Parathyroid adenoma (tissue), 2 donors: ENCODE measurements around the gene TOM1.

Experiments used
- H2AFZ ChIP-seq: fragments of 300-600 bp; sonication (generic); one replicate; pipeline ENCODE4 v1.7.0; 2017; ENCODE audit warnings: antibody characterized with exemption, mild to moderate bottlenecking
- H3K27ac ChIP-seq: fragments of 300-600 bp; sonication (generic); one replicate; pipeline ENCODE4 v1.7.0; 2017
- H3K27me3 ChIP-seq: fragments of 300-600 bp; sonication (generic); one replicate; pipeline ENCODE4 v1.7.0; 2017; ENCODE audit warnings: low read length; ENCODE audit not compliant: control insufficient read depth, insufficient read depth
- H3K36me3 ChIP-seq: fragments of 300-600 bp; sonication (generic); one replicate; pipeline ENCODE4 v1.7.0; 2017; ENCODE audit warnings: low read length; ENCODE audit not compliant: control insufficient read depth, insufficient read depth
- H3K4me1 ChIP-seq: fragments of 300-600 bp; sonication (generic); one replicate; pipeline ENCODE4 v1.7.0; 2017; ENCODE audit warnings: control low read depth
- H3K4me2 ChIP-seq: fragments of 300-600 bp; sonication (generic); one replicate; pipeline ENCODE4 v1.7.0; 2017; ENCODE audit warnings: low read length
- H3K4me3 ChIP-seq: fragments of 300-600 bp; sonication (generic); one replicate; pipeline ENCODE4 v1.7.0; 2017; ENCODE audit warnings: low read depth, low read length
- H3K79me2 ChIP-seq: fragments of 300-600 bp; sonication (generic); one replicate; pipeline ENCODE4 v1.7.0; 2017; ENCODE audit warnings: control low read depth
- H3K9ac ChIP-seq: fragments of 300-600 bp; sonication (generic); one replicate; pipeline ENCODE4 v1.7.0; 2017; ENCODE audit warnings: mild to moderate bottlenecking
- H3K9me3 ChIP-seq: fragments of 300-600 bp; sonication (generic); one replicate; pipeline ENCODE4 v1.7.0; 2017; ENCODE audit warnings: low read length; ENCODE audit not compliant: control insufficient read depth
- TF ChIP-seq, protein P1 (sequence below): fragments of 300-600 bp; sonication (generic); IDR thresholded peaks from one replicate; pipeline ENCODE4 v1.7.0; 2017; ENCODE audit warnings: antibody characterized with exemption, mild to moderate bottlenecking
- donor health status: primary hyperparathyroidism.

The TOM1 gene

DNA sequence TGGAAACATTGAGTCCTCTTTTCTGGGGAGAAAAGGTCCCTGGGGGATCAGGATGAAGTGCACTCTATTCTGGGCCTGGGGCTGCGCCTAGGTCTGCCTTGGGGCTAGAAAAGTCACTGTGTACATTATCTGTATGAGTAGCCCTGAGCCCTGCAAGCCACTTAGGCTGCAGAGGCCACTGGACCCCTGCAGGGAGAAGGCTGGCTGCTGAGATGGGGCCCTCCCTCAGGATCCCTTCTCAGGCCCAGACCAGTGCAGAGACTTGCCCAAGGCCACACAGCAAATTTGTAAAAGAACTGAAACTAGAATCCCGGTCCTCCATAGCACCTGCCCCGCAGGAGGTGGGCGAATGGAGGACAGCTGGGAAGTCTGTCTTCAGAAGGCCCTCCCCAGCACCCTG lies 54.4 kb downstream of the TOM1 start:
- Histone ChIP-seq H3K4me2 (no peak overlapping the region), H3K9me3 (no peaks in the 10 kb centered on the region), H3K4me1 (peaks cover 11% of the 10 kb centered on the region), H2AFZ (no peak overlapping the region), H3K36me3 (no peaks in the 10 kb centered on the region), H3K27ac (no peak overlapping the region), H3K27me3 (no peaks in the 10 kb centered on the region), H3K4me3 (no peak overlapping the region), H3K9ac (no peak overlapping the region), H3K79me2 (no peaks in the 10 kb centered on the region)
- TF ChIP-seq, protein P1, sequence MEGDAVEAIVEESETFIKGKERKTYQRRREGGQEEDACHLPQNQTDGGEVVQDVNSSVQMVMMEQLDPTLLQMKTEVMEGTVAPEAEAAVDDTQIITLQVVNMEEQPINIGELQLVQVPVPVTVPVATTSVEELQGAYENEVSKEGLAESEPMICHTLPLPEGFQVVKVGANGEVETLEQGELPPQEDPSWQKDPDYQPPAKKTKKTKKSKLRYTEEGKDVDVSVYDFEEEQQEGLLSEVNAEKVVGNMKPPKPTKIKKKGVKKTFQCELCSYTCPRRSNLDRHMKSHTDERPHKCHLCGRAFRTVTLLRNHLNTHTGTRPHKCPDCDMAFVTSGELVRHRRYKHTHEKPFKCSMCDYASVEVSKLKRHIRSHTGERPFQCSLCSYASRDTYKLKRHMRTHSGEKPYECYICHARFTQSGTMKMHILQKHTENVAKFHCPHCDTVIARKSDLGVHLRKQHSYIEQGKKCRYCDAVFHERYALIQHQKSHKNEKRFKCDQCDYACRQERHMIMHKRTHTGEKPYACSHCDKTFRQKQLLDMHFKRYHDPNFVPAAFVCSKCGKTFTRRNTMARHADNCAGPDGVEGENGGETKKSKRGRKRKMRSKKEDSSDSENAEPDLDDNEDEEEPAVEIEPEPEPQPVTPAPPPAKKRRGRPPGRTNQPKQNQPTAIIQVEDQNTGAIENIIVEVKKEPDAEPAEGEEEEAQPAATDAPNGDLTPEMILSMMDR = no peak

DNA sequence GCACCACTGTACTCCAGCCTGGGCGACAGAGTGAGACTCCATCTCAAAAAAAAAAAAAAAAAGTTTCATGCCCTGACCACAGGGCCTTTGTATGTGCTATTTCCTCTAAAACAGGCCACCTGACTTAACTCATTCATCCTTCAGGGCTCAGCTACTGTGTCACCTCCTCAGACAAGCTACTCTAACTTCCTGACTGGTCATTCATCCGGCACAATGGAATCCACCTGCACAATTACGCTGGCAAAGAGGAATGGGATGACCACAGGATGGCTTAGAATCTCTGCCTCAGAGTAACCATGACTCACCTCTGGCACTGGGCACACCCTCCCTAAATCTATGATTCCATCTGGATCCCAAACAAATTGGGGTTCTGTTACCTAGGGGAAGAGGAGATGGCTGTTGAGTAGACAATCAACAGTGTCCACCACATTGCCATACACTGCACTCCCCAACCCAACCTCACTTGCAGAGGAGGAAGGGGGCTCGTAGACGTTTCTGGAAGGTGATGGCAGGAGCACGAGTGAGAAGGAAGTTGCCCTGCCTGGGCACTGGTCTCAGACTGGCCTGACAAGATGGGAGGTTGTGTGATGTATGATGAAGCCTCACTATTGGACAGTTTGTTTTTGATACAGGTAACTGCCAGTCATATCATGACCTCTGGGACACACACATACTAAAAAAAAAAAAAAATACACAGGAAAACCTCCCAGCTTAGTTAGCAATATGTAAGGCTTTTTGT lies 58.4 kb downstream of the TOM1 start:
- no peaks in the 10 kb centered on the region for H3K79me2 ChIP-seq
- TF ChIP-seq, protein P1 = no peak

DNA sequence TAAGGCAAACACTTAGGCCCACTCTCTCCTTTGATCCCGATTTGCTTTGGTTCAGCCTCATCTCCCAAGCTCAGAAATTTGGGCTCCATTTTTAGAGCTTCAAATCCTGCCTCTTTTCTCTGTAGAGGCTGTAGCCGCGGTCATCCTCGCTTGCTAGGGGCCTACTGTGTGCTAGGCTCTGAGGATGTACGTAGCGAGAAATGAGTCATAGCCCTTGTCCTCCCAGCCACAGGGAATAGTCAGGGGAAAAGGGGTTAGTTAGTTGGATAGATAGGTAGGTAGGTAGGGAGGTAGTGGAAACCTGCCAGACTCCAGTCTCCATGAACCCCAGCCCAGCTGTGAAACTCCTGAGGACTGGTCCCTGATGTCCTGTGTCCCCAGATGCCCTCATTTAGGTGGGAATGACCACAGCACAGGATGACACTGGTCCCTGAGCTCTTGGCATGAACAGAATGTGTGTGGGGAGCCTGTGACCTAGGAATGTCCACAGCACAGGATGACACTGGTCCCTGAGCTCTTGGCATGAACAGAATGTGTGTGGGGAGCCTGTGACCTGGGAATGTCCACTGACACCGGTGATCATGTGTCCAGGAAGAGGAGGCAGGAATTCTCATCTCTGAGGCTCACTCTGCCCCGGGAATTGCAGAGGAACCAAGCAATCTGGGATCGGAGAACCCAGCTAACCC lies 59.8 kb downstream of the TOM1 start:
- Histone ChIP-seq H3K27me3 (no peaks in the 10 kb centered on the region), H3K27ac (no peak overlapping the region)

More for the DNA sequence above, 58.4 kb downstream of the TOM1 start:
- Histone ChIP-seq H3K9me3 (no peaks in the 10 kb centered on the region), H3K36me3 (no peaks in the 10 kb centered on the region), H3K4me2 (no peak overlapping the region), H3K4me3 (no peak overlapping the region), H3K27me3 (no peaks in the 10 kb centered on the region), H3K9ac (no peak overlapping the region), H2AFZ (no peak overlapping the region), H3K4me1 (no peaks in the 10 kb centered on the region), H3K27ac (no peak overlapping the region)

DNA sequence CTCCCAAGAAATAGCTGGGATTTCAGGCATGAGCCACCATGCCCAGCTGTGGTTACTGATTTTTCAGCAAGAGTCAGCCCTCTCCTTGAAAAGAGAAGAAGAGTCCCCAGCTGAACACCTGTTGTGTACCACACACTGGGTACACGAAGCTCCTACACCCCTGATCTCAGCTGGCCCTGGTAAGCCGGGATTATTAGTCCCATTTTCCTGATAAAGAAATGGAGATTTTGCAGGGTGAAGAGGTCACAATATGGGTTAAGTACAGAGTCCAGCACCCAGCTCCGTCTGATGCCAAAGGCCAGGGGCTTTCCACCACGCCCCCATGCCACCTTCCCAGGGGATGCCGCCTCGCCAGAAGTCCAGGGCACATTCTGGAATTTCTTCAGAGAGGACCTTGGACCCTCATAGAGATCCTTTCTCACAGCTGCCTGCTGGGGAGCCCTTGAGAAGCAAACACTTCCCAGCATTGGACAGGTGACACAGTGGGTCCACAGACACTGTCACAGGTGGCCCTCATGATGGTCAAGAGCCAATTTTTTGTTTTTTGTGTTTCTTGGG lies 61.4 kb downstream of the TOM1 start:
- TF ChIP-seq, protein P1 = no peak
- H3K4me3 ChIP-seq = no peak overlapping the region
- H3K9ac ChIP-seq = no peak overlapping the region
- no peaks in the 10 kb centered on the region for H3K4me1 ChIP-seq
- no peak overlapping the region for H2AFZ ChIP-seq
- H3K27ac ChIP-seq = no peak overlapping the region
- no peaks in the 10 kb centered on the region for H3K79me2 ChIP-seq
- no peaks in the 10 kb centered on the region for H3K9me3 ChIP-seq
- no peak overlapping the region for H3K4me2 ChIP-seq
- H3K27me3 ChIP-seq = no peaks in the 10 kb centered on the region
- H3K36me3 ChIP-seq = no peaks in the 10 kb centered on the region

More for the DNA sequence above, 59.8 kb downstream of the TOM1 start:
- TF ChIP-seq, protein P1 = no peak
- no peak overlapping the region for H3K4me2 ChIP-seq
- no peak overlapping the region for H2AFZ ChIP-seq
- no peaks in the 10 kb centered on the region for H3K36me3 ChIP-seq
- no peaks in the 10 kb centered on the region for H3K4me1 ChIP-seq
- no peaks in the 10 kb centered on the region for H3K9me3 ChIP-seq
- no peaks in the 10 kb centered on the region for H3K79me2 ChIP-seq
- H3K9ac ChIP-seq = no peak overlapping the region
- no peak overlapping the region for H3K4me3 ChIP-seq
